Activated CD8-positive, alpha-beta memory T cell treated with anti-CD3 and anti-CD28 coated beads, Interleukin-2, amount 50 U/mL, for 48 hours (primary cell): ENCODE data around the gene NUP98.
"Not testable (repeated sequence)": the region's sequence is repeated elsewhere in the genome, so short reads cannot be mapped to it uniquely, and the experiment has no call there.

Experiments used
- DNase-seq: peaks from one replicate; pipeline ENCODE4 v3.0.0-alpha.2; 2020

Gene NUP98

GRCh38 chr11:3666023-3666530, 131.3 kb downstream of the NUP98 start:
- no peak for DNase-seq

- DNase-seq: no peak
These were observed 131.9 kb downstream of the NUP98 start for GRCh38 chr11:3665336-3666022.

- DNase-seq: no peak
These were observed 133.2 kb downstream of the NUP98 start for GRCh38 chr11:3664032-3664630.

- DNase-seq: no peak
These were observed 134.5 kb downstream of the NUP98 start for GRCh38 chr11:3662856-3663255.

GRCh38 chr11:3660960-3661359, 136.4 kb downstream of the NUP98 start:
- no peak for DNase-seq

GRCh38 chr11:3659595-3660515, 137.5 kb downstream of the NUP98 start:
- no peak for DNase-seq

GRCh38 chr11:3658252-3658651, 139.1 kb downstream of the NUP98 start:
- DNase-seq: no peak

GRCh38 chr11:3657331-3657730, 140.0 kb downstream of the NUP98 start:
- not testable (repeated sequence) for DNase-seq

- DNase-seq: no peak
These were observed 141.8 kb downstream of the NUP98 start for GRCh38 chr11:3655547-3655946.

- DNase-seq: not testable (repeated sequence)
These were observed 144.8 kb downstream of the NUP98 start for GRCh38 chr11:3652514-3652913.

- not testable (repeated sequence) for DNase-seq
These were observed 148.0 kb downstream of the NUP98 start for GRCh38 chr11:3649374-3649773.

- not testable (repeated sequence) for DNase-seq
These were observed 148.5 kb downstream of the NUP98 start for GRCh38 chr11:3648843-3649242.

GRCh38 chr11:3645552-3645951, 151.8 kb downstream of the NUP98 start:
- no peak for DNase-seq

- DNase-seq: no peak
These were observed 152.5 kb downstream of the NUP98 start, which contains the start of gene ART1 for GRCh38 chr11:3644817-3645235. Gene ART1 (plus strand): TSS chr11:3645128. CDS start chr11:3659214, 14,086 bp downstream.

- not testable (repeated sequence) for DNase-seq
These were observed 154.2 kb downstream of the NUP98 start for GRCh38 chr11:3643102-3643546.

GRCh38 chr11:3642071-3642951, 155.0 kb downstream of the NUP98 start:
- DNase-seq: peak; percentile 70

- DNase-seq: no peak
These were observed 155.7 kb downstream of the NUP98 start, which contains the start of gene ART5 for GRCh38 chr11:3641701-3642070. Gene ART5 (minus strand): TSS chr11:3641992. CDS start chr11:3641862, 130 bp downstream.

- DNase-seq: no peak
These were observed 156.2 kb downstream of the NUP98 start for GRCh38 chr11:3641191-3641590.

- DNase-seq: no peak
These were observed 157.5 kb downstream of the NUP98 start for GRCh38 chr11:3639841-3640240.

GRCh38 chr11:3638513-3638912, 158.8 kb downstream of the NUP98 start:
- DNase-seq: no peak

- DNase-seq: no peak
These were observed 160.2 kb downstream of the NUP98 start for GRCh38 chr11:3637201-3637600.
